ENCODE results near the gene SHC4.

DNA sequence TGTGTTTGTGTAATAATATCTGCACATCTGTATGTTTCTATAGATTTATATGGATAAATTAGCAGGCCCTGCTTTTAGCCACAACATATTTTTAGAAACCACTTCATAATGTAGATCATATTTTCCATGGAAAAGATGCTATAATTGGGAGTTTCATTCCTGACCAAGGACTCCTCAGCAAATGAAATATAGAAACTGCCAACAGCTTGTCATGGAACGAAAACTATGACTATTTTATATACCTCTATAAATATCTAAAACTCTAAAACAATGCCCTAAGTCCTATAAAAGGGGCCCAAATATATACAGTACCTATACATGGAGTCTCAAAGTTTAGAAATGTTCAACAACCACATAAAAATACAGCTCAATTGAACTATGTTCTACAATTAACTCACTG lies 57.9 kb downstream of the SHC4 start:
- TF ChIP-seq EP300 (conservative IDR thresholded peaks at IDR 0.05; ENCODE audit: poor library complexity, severe bottlenecking) (no peak), EZH2 (IDR thresholded peaks at IDR 0.05; ENCODE audit: borderline replicate concordance, insufficient read depth, low read length, poor library complexity, severe bottlenecking) (no peak), CTCF (IDR thresholded peaks at IDR 0.05; ENCODE audit: poor library complexity, severe bottlenecking) (no peak), POLR2AphosphoS5 (IDR thresholded peaks at IDR 0.05) (no peak), TAF1 (IDR thresholded peaks at IDR 0.05; ENCODE audit: low read depth) (no peak), SMC3 (conservative IDR thresholded peaks at IDR 0.05; ENCODE audit: poor library complexity) (no peak), MXI1 (conservative IDR thresholded peaks at IDR 0.05; ENCODE audit: poor library complexity, severe bottlenecking) (no peak)
